Activated naive CD4-positive, alpha-beta T cell treated with anti-CD3 and anti-CD28 coated beads, Interleukin-2, amount 10 ng/mL, durations not matched to agents 7 days and 5 days (primary cell): Measurements from ENCODE around the gene CD19.

Source experiments
- CTCF ChIA-PET: fragments of 350-600 bp; sonication (Branson Sonifier 250); formaldehyde crosslinking; loops from one replicate; lab custom pipeline; 2021; ENCODE audit warnings: antibody characterized with exemption; lab: Charles Lee
- DNase-seq: peaks from one replicate; pipeline ENCODE4 v3.0.0-alpha.2; 2020
- H3K27ac Mint-ChIP-seq: one replicate; pipeline ENCODE4 v1.8.0; 2021; ENCODE audit warnings: mild to moderate bottlenecking, moderate library complexity, mixed read lengths
- H3K27me3 Mint-ChIP-seq: one replicate; pipeline ENCODE4 v1.8.0; 2021; ENCODE audit warnings: mild to moderate bottlenecking, mixed read lengths
- H3K36me3 Mint-ChIP-seq: one replicate; pipeline ENCODE4 v1.8.0; 2021; ENCODE audit warnings: mixed read lengths
- H3K4me1 Mint-ChIP-seq: one replicate; pipeline ENCODE4 v1.8.0; 2021; ENCODE audit warnings: mixed read lengths
- H3K4me3 Mint-ChIP-seq: one replicate; pipeline ENCODE4 v1.8.0; 2021; ENCODE audit warnings: mild to moderate bottlenecking, moderate library complexity, mixed read lengths
- H3K9me3 Mint-ChIP-seq: one replicate; pipeline ENCODE4 v1.8.0; 2021; ENCODE audit warnings: mixed read lengths

The CD19 gene

GRCh38 chr16:28984619-28985135, 52.9 kb downstream of the CD19 start, which contains the start of gene LAT:
LAT (plus strand) TSS chr16:28985052; CDS start chr16:28985418, 366 bp downstream.
- CTCF ChIA-PET: interaction anchor here (0.9 to 1.1 kb wide), 3 partner anchors 11 to 1071 kb away, joined by 3 to 5 read pairs (median 3); partner anchors contain the start of gene SPNS1
- DNase-seq: peak; percentile 87
- Mint-ChIP-seq H3K27me3 (no peaks in the 10 kb centered on the region), H3K9me3 (peaks cover 12% of the 10 kb centered on the region), H3K4me3 (peak within 1 kb of the TSS; percentile 100), H3K4me1 (peaks cover 55% of the 10 kb centered on the region), H3K36me3 (peaks cover 81% of the 10 kb centered on the region), H3K27ac (peak within 1 kb of the TSS; percentile 96)

- H3K4me1 Mint-ChIP-seq: peaks cover 63% of the 10 kb centered on the region
- H3K27me3 Mint-ChIP-seq: no peaks in the 10 kb centered on the region
- H3K36me3 Mint-ChIP-seq: peaks cover 87% of the 10 kb centered on the region
- H3K9me3 Mint-ChIP-seq: peaks cover 12% of the 10 kb centered on the region
- peak overlapping the region; percentile 96 for H3K27ac Mint-ChIP-seq
- peak; percentile 38 for DNase-seq
- peak overlapping the region; percentile 100 for H3K4me3 Mint-ChIP-seq
- CTCF ChIA-PET: interaction anchor here (0.9 to 2.8 kb wide), 4 partner anchors 8 to 1070 kb away, joined by 3 to 13 read pairs (median 6); partner anchors contain the start of gene SPNS1
These were observed 53.7 kb downstream of the CD19 start for GRCh38 chr16:28985211-28986041.

- Mint-ChIP-seq H3K27ac (peak overlapping the region; percentile 96), H3K4me3 (peak overlapping the region; percentile 100), H3K9me3 (peaks cover 12% of the 10 kb centered on the region), H3K36me3 (peaks cover 89% of the 10 kb centered on the region), H3K27me3 (no peaks in the 10 kb centered on the region), H3K4me1 (peaks cover 69% of the 10 kb centered on the region)
- peak; percentile 38 for DNase-seq
- CTCF ChIA-PET: interaction anchor here (1.7 to 2.8 kb wide), 4 partner anchors 9 to 89 kb away, joined by 5 to 13 read pairs (median 6); partner anchors contain the start of gene SPNS1
These were observed 54.3 kb downstream of the CD19 start for GRCh38 chr16:28986046-28986445.

DNA sequence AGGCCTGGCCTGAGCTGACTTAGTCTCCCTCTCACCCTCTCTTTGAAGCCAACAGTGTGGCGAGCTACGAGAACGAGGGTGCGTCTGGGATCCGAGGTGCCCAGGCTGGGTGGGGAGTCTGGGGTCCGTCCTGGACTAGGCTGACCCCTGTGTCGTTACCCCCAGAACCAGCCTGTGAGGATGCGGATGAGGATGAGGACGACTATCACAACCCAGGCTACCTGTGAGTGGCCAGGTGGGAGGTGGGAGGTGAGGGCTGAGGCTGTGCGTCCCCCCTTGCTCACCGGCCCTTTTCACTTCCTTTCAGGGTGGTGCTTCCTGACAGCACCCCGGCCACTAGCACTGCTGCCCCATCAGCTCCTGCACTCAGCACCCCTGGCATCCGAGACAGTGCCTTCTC, 54.7 kb downstream of the CD19 start:
- Mint-ChIP-seq H3K27ac (peak overlapping the region; percentile 96), H3K4me3 (peak overlapping the region; percentile 100), H3K36me3 (peaks cover 86% of the 10 kb centered on the region), H3K9me3 (peaks cover 12% of the 10 kb centered on the region), H3K27me3 (no peaks in the 10 kb centered on the region), H3K4me1 (peaks cover 73% of the 10 kb centered on the region)
- CTCF ChIA-PET: interaction anchor here (1.7 to 2.8 kb wide), 4 partner anchors 9 to 88 kb away, joined by 5 to 13 read pairs (median 6); partner anchors contain the start of gene SPNS1
- DNase-seq: peak; percentile 32

DNA sequence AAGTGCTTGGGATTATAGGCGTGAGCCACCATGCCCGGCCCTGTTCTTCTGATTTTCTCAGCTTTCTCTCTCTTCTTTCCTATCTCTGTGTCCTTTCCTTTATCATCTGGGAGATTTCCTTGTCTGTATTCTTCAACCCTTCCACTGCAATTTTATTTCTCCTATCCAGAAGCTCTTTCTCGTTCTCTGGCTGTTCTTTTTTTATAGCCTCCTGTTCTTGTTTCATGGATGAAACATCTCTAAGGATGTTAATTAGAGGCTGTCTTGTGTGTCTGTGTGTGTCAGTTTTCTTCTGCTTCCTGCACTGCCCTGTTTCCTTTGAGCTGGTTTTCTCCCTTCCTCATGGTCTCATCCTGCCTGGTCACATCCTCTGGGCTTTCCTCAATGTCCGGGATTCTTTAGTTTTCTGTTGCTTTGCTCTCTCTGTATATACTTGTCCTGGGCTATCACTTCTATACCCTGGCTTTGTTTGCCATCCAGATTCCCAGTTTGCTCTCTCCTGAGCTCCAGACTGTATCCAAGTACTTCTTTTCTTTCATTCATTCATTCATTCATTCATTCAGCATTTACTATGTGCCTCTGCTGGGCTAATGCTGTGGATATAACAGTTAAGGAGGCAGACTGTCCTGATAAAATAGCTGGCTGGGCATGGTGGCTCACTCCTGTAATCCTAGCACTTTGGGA, 55.5 kb downstream of the CD19 start:
- peak overlapping the region; percentile 100 for H3K4me3 Mint-ChIP-seq
- CTCF ChIA-PET: interaction anchor here (0.6 to 2.8 kb wide), 5 partner anchors 10 to 88 kb away, joined by 4 to 13 read pairs (median 6); partner anchors contain the start of gene SPNS1
- H3K9me3 Mint-ChIP-seq: peaks cover 7% of the 10 kb centered on the region
- H3K36me3 Mint-ChIP-seq: peaks cover 83% of the 10 kb centered on the region
- H3K27ac Mint-ChIP-seq: peak overlapping the region; percentile 96
- H3K4me1 Mint-ChIP-seq: peaks cover 75% of the 10 kb centered on the region
- H3K27me3 Mint-ChIP-seq: no peaks in the 10 kb centered on the region
- DNase-seq: no peak
